Testis (tissue), 2 donors: ENCODE measurements around the gene NIPBL.

Source experiments
- POLR2A ChIP-seq: fragments of 450-650 bp; IDR thresholded peaks from one replicate; pipeline ENCODE4 v1.6.1; 2017; ENCODE audit warnings: antibody characterized with exemption, mild to moderate bottlenecking, moderate library complexity
- TF ChIP-seq, protein P1 (sequence below), 3 experiments: fragments of 450-650 bp in 2 of 3; fragments of 200-600 bp in 1 of 3; sonication (generic) in 1 of 3; IDR thresholded peaks; one replicate each; pipeline ENCODE4 v1.5.1; 2016 to 2019; ENCODE audit warnings: antibody characterized with exemption in 3 of 3, mild to moderate bottlenecking in 2 of 3, moderate library complexity in 1 of 3

DNA sequence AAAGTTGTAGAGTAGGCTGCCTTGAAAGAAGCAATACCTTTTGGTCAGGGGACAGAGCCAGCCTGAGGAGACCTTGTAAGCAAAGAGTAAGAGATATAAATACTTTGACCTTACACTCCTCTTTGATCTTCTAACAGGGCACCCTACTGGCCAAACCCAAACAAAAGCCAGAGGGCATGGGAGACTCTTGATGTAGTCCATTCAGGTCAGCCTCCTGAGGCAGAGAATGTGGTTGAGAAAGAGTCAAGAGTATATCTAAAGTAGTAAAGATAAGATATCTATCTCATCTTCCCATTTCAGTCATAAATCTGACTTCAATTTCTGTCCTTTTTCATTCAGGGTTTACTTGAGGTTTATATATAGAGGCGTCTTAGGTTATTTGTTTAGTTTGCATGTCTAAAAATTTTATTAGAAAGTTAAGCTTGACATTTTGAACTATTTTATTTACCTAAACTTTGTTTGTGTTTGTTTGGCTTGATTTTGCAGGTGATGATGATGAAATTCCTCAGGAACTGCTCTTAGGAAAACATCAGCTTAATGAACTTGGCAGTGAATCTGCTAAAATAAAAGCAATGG lies 125.7 kb downstream of the NIPBL start:
- TF ChIP-seq, protein P1, sequence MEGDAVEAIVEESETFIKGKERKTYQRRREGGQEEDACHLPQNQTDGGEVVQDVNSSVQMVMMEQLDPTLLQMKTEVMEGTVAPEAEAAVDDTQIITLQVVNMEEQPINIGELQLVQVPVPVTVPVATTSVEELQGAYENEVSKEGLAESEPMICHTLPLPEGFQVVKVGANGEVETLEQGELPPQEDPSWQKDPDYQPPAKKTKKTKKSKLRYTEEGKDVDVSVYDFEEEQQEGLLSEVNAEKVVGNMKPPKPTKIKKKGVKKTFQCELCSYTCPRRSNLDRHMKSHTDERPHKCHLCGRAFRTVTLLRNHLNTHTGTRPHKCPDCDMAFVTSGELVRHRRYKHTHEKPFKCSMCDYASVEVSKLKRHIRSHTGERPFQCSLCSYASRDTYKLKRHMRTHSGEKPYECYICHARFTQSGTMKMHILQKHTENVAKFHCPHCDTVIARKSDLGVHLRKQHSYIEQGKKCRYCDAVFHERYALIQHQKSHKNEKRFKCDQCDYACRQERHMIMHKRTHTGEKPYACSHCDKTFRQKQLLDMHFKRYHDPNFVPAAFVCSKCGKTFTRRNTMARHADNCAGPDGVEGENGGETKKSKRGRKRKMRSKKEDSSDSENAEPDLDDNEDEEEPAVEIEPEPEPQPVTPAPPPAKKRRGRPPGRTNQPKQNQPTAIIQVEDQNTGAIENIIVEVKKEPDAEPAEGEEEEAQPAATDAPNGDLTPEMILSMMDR (IDR thresholded peaks at IDR 0.05) = no peak
- TF ChIP-seq POLR2A = no peak
